Measurements from ENCODE around the gene PREP.

PREP gene

DNA sequence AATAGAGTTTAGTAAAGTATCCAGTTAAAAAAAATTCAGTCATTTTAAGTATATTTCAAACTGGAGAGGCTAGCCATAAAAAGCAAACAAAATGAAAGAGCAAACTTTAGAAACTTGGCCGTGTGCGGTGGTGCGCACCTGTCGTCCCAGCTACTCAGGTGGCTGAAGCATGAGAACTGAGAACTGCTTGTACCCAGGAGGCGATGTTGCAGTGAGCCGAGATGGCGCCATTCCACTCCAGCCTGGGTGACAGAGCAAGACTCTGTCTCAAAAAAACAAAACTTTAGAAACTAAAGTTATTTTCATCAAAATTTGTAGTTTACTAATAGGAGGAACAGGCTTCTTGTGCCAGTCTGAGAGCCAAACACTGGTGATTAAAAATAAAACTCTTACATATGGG is 122.8 kb downstream of the PREP start:
- TF ChIP-seq, protein P1, sequence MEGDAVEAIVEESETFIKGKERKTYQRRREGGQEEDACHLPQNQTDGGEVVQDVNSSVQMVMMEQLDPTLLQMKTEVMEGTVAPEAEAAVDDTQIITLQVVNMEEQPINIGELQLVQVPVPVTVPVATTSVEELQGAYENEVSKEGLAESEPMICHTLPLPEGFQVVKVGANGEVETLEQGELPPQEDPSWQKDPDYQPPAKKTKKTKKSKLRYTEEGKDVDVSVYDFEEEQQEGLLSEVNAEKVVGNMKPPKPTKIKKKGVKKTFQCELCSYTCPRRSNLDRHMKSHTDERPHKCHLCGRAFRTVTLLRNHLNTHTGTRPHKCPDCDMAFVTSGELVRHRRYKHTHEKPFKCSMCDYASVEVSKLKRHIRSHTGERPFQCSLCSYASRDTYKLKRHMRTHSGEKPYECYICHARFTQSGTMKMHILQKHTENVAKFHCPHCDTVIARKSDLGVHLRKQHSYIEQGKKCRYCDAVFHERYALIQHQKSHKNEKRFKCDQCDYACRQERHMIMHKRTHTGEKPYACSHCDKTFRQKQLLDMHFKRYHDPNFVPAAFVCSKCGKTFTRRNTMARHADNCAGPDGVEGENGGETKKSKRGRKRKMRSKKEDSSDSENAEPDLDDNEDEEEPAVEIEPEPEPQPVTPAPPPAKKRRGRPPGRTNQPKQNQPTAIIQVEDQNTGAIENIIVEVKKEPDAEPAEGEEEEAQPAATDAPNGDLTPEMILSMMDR (IDR thresholded peaks at IDR 0.05; ENCODE audit: insufficient read depth, low read length): no peak
- H3K4me3 ChIP-seq (replicated peaks; ENCODE audit: insufficient read depth, low read length): no peak overlapping the region
- no peak overlapping the region for H3K27ac ChIP-seq (replicated peaks)
- no peak for DNase-seq (ENCODE audit: low read depth in 1 of 2, low spot score in 1 of 2)
- no peaks in the 10 kb centered on the region for H3K27me3 ChIP-seq (ENCODE audit: insufficient read depth, poor library complexity, severe bottlenecking)

- Histone ChIP-seq H3K27ac (replicated peaks) (no peak overlapping the region), H3K4me3 (replicated peaks; ENCODE audit: insufficient read depth, low read length) (no peak overlapping the region), H3K27me3 (ENCODE audit: insufficient read depth, poor library complexity, severe bottlenecking) (no peaks in the 10 kb centered on the region)
- DNase-seq (ENCODE audit: low read depth in 1 of 2, low spot score in 1 of 2): no peak
- TF ChIP-seq GABPA (IDR thresholded peaks at IDR 0.05; ENCODE audit: low read depth) (no peak), SPI1 (IDR thresholded peaks at IDR 0.05; ENCODE audit: borderline replicate concordance, low read depth) (no peak), REST (IDR thresholded peaks at IDR 0.05; ENCODE audit: insufficient replicate concordance, low read depth) (no peak), POLR2AphosphoS5 (IDR thresholded peaks at IDR 0.05; ENCODE audit: low read depth) (no peak)
- TF ChIP-seq, protein P1 (IDR thresholded peaks at IDR 0.05; ENCODE audit: insufficient read depth, low read length): no peak
Measured at GRCh38 chr6:105279463-105279862, 123.4 kb downstream of the PREP start.

DNA sequence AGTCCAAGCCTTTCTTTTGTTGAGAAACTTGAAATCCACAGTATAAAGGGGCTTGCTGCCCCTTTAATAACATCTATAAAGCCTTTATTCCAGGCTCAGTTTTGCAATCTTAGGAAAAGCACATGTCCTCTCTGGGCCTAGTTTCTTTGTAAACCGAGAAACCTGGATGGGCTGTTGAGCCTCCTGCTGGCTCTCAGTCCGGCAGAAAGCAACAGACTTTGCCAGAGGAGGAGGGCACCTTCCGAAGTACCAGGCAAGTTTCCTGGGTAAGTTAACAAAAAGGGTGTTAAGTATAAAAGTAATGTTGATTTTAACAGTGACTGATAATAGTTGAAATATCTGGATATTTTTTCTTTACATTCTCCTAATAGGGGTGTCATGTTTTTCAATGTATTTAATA is 124.1 kb downstream of the PREP start:
- TF ChIP-seq REST (IDR thresholded peaks at IDR 0.05; ENCODE audit: insufficient replicate concordance, low read depth): no peak
- TF ChIP-seq, protein P1 (IDR thresholded peaks at IDR 0.05; ENCODE audit: insufficient read depth, low read length): no peak
- no peak for TF ChIP-seq POLR2AphosphoS5 (IDR thresholded peaks at IDR 0.05; ENCODE audit: low read depth)
- no peak for TF ChIP-seq GABPA (IDR thresholded peaks at IDR 0.05; ENCODE audit: low read depth)
- TF ChIP-seq SPI1 (IDR thresholded peaks at IDR 0.05; ENCODE audit: borderline replicate concordance, low read depth): no peak
- no peaks in the 10 kb centered on the region for H3K27me3 ChIP-seq (ENCODE audit: insufficient read depth, poor library complexity, severe bottlenecking)
- no peak for DNase-seq (ENCODE audit: low read depth in 1 of 2, low spot score in 1 of 2)
- no peak overlapping the region for H3K27ac ChIP-seq (replicated peaks)
- H3K4me3 ChIP-seq (replicated peaks; ENCODE audit: insufficient read depth, low read length): no peak overlapping the region

- TF ChIP-seq, protein P1 (IDR thresholded peaks at IDR 0.05; ENCODE audit: insufficient read depth, low read length): no peak
- TF ChIP-seq GABPA (IDR thresholded peaks at IDR 0.05; ENCODE audit: low read depth): no peak
- no peaks in the 10 kb centered on the region for H3K27me3 ChIP-seq (ENCODE audit: insufficient read depth, poor library complexity, severe bottlenecking)
- H3K4me3 ChIP-seq (replicated peaks; ENCODE audit: insufficient read depth, low read length): no peak overlapping the region
- no peak for DNase-seq (ENCODE audit: low read depth in 1 of 2, low spot score in 1 of 2)
- no peak overlapping the region for H3K27ac ChIP-seq (replicated peaks)
Measured at GRCh38 chr6:105278035-105278434, 124.8 kb downstream of the PREP start.
